GM20431 (cell line): ENCODE measurements around the gene POGZ.

Source experiments
- in situ Hi-C: fragments of 300-500 bp; cut with MseI, MboI; formaldehyde crosslinking; loops from one replicate; pipeline ENCODE4 v1.15.0; 2020; ENCODE audit warnings: low sequenced_read_pairs; ENCODE audit not compliant: unreplicated experiment

The POGZ gene

GRCh38 chr1:151477066-151477465, 17.8 kb upstream of the POGZ start:
- in situ Hi-C loops: no loop called here

GRCh38 chr1:151476083-151476482, 16.8 kb upstream of the POGZ start:
- in situ Hi-C loops: no loop called here

- in situ Hi-C loops: no loop called here
Observed at GRCh38 chr1:151475175-151475574, 15.9 kb upstream of the POGZ start.

GRCh38 chr1:151474745-151475144, 15.5 kb upstream of the POGZ start:
- in situ Hi-C loops: no loop called here

- in situ Hi-C loops: no loop called here
Observed at GRCh38 chr1:151472856-151473731, 13.8 kb upstream of the POGZ start.

- in situ Hi-C loops: no loop called here
Observed at GRCh38 chr1:151465026-151465425, 5.7 kb upstream of the POGZ start.

GRCh38 chr1:151461694-151462093, 2.4 kb upstream of the POGZ start:
- in situ Hi-C loops: no loop called here

GRCh38 chr1:151458802-151459330, 428 bp downstream of the POGZ start:
- in situ Hi-C loops: no loop called here

GRCh38 chr1:151457911-151458801, 1.1 kb downstream of the POGZ start:
- in situ Hi-C loops: no loop called here

GRCh38 chr1:151455966-151456365, 3.3 kb downstream of the POGZ start:
- in situ Hi-C loops: no loop called here

- in situ Hi-C loops: no loop called here
Observed at GRCh38 chr1:151455231-151455630, 4.1 kb downstream of the POGZ start.

GRCh38 chr1:151447696-151448095, 11.6 kb downstream of the POGZ start:
- in situ Hi-C loops: loop anchor here (25.0 kb wide), 1 partner anchor 290 kb away; no protein-coding TSS in a partner anchor

- in situ Hi-C loops: loop anchor here (25.0 kb wide), 1 partner anchor 293 kb away; no protein-coding TSS in a partner anchor
Observed at GRCh38 chr1:151444783-151445177, 14.5 kb downstream of the POGZ start.

- in situ Hi-C loops: loop anchor here (25.0 kb wide), 1 partner anchor 293 kb away; no protein-coding TSS in a partner anchor
Observed at GRCh38 chr1:151443846-151444782, 15.2 kb downstream of the POGZ start.

- in situ Hi-C loops: loop anchor here (25.0 kb wide), 1 partner anchor 300 kb away; no protein-coding TSS in a partner anchor
Observed at GRCh38 chr1:151437396-151437795, 21.9 kb downstream of the POGZ start.

- in situ Hi-C loops: loop anchor here (25.0 kb wide), 1 partner anchor 300 kb away; no protein-coding TSS in a partner anchor
Observed at GRCh38 chr1:151436985-151437384, 22.3 kb downstream of the POGZ start.

GRCh38 chr1:151435174-151435573, 24.1 kb downstream of the POGZ start:
- in situ Hi-C loops: loop anchor here (25.0 kb wide), 1 partner anchor 302 kb away; no protein-coding TSS in a partner anchor

- in situ Hi-C loops: loop anchor here (25.0 kb wide), 1 partner anchor 303 kb away; no protein-coding TSS in a partner anchor
Observed at GRCh38 chr1:151433827-151434226, 25.5 kb downstream of the POGZ start.

- in situ Hi-C loops: loop anchor here (25.0 kb wide), 1 partner anchor 309 kb away; no protein-coding TSS in a partner anchor
Observed at GRCh38 chr1:151428068-151428467, 31.2 kb downstream of the POGZ start.
